Measurements from ENCODE around the gene NKAIN4.

The NKAIN4 gene

DNA sequence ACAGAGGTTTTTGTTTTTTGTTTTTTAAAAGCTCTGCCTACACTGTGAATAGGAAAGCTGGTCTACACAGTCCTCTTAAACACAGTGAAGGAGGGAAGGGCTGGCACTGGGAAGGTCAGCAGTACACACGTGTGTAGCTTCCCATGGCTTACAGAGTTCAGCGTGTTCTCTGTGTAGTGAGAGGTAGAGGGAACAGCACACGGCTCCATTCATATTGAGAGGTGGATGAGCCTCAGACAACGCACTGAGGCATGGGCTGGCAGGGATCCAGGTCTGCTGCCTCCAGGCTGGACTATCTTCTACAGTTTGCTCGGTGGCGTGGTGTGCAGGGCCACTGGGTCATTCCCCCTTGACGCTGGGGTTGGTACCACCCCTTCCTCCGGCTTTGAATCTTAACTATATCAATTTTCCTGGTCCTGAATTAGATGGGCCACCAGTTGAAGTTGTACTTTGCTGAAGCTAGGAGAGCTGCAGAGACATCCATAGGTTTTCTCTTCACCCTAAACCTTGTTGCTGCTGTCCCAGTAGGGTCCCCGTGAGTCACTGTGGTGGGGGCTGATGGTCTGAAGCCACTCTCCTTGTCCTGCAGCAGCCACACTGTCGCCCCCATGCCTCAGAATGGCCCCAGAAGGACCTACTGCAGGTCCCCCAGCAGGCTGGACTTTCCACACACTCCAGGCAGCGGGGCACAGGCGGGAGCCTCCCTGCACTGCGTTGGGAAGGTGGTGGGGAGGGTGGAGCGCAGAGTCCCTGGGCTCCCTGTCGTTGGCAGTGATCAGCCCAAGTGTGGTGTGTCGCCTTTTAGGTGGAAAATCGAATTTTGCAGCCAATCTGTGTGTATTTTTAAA, 20.3 kb upstream of the NKAIN4 start:
- DNase-seq (ENCODE audit: low read depth in 2 of 2) = no peak

DNA sequence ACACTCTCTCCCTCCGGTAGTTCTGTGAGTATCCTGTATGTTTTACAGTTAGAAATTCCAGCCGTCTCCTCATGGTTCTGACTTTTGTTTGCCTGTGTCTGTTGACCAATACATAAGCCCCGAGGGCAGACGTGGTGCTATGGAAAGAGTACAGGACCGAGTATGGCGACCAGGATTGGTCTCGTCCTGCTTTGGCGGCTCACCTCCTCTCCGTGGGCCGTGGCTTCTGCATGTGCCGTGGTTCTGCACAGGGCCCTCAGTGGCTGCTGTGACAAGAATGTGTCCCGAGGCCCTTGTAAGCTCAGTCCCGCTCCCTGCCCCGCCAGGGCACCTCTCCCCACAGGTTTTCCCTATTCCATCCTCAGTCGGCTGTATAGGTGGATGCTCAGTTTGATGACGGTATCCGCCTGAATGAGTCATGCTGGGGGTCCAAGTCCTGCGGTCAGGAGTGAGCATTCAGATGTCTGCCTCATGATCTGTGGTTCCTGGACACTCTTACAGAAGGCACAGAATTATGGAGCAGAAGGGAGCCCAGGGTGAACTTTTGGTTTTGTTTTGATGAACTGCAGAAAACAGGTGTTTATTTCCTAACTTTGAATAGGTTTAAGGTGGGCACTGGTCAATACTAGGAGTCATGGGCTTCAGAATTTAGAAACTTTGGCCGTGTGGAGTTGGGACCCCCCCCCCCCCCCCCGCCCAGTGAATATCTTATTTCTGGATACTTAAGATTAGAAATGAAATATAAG, 19.5 kb upstream of the NKAIN4 start:
- no peak for DNase-seq (ENCODE audit: low read depth in 2 of 2)

DNA sequence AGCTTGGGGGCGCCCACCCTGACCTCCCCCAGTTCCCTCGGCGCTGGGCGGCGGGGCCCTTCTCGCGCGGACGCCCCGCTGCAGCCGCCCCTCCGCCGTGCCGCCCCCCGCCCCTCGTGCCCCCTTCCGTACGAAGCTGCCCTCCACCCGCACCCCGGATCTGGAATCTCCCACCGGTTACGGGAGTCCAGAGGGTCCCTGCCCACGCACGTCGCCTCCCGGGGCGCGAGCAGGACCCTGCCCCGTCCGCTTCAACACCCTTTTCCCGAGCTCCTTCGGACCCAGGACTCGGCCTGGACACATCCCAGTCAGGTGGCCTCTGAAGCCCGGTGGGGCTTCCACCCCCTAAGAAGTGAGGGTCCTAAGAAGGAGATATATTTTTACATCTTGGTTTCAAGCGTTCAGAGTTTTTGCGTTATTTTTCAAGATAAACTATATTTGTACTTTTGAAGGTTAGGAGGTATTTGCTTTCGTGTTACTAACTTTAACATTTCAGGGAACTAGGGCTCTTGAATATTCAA, 18.9 kb upstream of the NKAIN4 start:
- DNase-seq (ENCODE audit: low read depth in 2 of 2) = no peak

DNA sequence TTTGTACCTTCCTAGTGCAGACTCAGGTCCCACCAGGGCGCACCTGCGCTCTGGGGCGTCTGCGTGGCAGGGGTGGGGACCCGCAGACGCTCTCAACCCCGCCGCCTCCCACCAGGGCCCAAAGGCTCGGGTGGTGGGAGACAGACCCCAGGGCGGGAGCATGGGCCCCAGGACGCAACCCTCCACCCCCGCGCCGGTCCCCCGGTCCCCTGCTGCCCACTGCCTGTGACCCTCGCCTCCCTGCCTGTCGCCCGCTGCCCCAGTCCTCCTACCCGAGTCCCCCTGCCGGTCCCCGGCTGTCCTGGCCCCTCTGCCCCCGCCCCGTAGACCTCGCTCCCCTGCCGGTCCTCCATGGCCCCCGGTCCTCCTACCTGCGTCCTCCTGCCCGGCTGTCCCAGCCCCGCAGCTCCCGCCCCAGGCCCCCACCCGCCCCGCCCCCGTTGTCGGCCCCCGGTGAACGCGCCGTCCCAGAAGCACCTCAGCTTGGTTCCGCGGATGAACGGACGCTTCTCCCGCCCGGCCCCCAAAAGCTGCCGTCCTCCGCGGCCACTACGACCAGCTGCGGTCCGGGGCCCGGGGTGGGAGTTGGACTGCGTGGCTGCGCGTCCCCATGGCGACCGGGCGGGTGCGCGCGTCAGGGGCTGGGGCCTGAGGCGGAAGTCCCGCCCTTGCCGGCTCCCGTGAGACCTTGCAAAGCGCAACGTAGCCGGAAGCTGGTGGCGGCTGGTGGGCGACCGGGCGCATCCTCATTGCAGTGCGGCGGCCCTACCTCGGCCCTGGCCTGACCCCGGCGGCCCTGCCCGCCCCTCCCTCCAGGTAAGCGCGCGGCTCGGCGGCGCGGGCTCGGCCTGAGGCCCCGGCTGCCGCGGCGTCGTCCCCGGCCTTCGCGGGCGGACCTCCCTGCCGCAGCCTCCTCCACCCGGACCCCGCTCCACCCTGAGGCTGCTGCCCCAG, 18.1 kb upstream of the NKAIN4 start, which contains the start of gene ARFGAP1:
TSS of gene ARFGAP1 (plus strand) at position 709 of the 954 bp plus-strand sequence. CDS start 2,768 bp downstream, outside the sequence.
- DNase-seq (ENCODE audit: low read depth in 2 of 2) = peak; percentile 74 to 76

DNA sequence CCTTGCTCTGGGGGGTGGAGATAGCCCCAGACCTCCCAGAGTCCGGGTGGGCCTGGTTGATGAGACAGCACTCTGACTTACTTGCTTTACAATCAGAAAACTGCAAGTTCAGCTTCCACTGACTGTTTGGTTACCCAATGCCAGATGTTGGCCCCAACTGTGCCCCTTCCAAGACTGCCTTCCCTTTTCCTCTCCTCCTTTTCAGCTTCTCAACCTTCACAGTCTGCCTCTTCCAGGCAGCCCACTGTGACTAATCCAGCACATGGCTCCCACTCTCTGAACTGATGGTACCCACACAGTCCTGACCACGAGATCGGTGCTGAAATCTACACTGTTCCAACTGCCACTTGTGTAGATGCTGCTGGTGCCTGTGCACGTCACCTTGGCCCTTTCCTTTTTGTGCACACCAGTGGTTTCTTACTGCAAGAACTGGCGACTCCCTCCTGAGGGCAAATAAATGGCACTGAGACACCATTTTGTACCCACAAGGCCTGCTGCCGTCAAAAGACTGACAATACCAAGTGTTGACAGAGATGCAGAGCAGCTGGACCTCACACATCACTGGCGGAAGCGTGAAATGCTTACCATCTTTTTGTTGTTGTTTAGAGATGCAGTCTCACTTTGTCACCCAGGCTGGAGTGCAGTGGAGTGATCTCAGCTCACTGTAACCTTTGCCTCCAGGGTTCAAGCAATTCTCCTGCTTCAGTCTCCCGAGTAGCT, 16.5 kb upstream of the NKAIN4 start:
- DNase-seq (ENCODE audit: low read depth in 2 of 2) = no peak

DNA sequence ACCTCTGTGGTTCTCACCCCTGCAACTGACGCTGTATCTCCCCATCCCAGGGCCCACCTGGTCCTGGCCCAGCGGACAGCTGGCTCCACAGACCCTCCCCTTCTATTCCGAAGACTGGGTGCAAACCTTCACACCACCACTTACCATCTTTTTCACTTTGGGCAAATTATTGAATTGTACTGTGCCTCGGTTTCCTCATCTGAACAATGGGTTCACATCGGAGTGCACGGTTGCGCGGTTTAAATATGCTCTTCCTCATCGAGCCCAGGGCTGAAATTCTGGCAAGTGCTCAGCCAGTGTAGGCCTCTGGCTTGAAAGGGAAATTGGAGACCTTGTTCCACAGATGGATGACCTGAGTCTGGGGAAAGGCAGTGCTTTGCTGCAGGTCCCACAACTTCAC, 15.5 kb upstream of the NKAIN4 start:
- DNase-seq (ENCODE audit: low read depth in 2 of 2) = no peak

DNA sequence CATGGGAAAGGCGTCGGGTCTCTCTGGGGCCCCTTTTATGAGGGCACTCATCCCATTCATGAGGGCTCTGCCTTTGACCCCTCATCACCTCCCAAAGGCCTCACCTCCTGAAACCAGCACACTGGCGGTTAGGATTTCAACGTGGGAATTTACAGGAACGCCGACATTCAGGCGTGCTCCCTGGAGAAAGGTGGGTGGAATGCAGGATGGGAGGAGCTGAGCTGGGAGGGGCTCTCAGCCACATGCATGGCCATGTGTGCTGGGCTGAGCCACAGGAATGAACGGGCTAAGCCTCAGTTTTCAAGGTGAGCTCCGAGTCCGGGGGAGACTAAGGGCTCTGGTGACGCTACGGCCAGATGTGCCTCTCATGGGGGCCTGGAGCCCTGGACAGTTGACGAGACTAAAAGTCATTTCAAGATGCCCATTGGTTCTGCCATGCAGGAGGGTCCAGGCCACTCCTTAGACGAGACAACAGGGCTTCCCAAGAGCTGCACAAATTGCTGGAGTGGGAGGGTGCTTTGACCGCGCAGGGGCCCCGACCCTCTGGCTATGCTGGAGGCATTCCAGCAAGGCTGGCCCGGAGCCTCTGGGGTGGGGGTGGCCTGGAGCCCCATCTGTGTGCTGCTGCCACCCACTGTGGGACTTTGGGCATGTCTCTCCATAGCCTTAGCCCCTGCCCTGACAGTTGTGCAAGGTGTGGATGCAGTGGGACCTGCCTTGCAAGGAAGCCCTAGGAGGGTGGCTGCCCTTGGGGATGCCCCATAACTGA, 14.6 kb upstream of the NKAIN4 start:
- no peak for DNase-seq (ENCODE audit: low read depth in 2 of 2)

DNA sequence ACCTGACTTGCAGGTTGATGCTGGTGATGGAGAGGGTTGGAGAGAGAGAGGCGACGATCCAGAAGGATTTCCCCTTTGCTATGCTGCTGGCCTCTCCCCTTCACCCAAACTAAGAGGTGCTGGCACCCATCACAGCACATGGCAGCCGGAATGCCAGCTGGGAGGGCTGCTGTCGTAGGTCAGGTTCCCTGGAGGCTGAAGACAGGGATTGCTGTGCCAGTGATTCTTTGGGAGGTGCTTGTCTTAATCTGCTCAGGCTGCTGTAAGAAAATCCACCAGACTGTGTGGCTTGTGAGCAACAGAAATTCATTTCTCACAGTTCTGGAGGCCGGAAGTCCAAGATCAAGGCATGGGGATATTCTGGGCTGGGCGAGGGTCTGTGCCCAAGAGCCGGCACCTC, 14.0 kb upstream of the NKAIN4 start:
- DNase-seq (ENCODE audit: low read depth in 2 of 2) = no peak

DNA sequence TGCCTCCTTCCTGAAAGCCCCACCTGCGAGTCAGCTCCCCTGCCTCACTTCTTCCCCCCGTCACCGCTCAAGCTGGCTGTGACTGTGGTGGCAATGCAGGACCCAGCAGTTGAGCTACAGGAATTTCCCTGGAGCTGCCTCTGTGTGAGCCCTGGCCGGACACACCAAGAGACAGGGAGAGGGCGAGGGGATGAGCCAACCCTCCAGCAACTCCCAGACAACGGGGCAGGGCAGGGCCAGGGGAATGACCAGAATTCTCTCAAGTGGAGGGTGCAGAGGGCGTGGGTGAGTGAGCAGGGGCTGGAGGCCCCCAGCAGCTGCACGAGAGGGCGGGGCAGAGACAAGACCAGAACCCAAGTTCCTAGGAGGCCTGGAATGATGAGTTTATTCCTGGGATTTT, 13.4 kb upstream of the NKAIN4 start:
- no peak for DNase-seq (ENCODE audit: low read depth in 2 of 2)

DNA sequence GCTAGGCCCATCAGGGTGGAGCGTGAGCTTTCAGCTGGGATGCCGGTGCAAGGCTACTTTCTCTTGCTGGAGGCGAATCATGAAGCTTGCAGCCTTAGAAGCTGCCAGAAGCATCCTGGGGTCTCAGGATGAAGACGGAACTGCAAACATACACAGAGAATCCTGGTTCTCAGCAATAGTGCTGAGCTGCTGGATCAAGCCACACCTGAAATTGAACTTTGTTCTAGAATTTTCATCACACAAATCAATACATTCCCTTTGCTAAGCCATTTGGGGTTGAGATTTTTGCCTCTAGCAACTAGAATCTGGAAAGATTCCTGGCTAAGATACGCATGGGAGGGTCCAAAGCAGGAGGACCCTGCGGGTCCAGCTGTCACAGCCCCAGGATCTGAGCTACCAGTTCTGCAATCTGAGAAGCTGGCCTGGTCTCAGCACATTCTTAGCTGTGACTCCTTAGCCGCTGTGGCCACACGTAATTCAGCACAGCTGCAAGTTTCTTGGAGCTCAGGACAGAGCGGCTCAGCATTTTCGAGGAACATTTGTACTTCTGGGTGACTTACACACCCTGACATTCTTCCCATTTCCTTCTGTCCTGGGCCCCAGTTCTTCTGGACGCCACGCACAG, 11.7 kb upstream of the NKAIN4 start:
- DNase-seq (ENCODE audit: low read depth in 2 of 2) = no peak

DNA sequence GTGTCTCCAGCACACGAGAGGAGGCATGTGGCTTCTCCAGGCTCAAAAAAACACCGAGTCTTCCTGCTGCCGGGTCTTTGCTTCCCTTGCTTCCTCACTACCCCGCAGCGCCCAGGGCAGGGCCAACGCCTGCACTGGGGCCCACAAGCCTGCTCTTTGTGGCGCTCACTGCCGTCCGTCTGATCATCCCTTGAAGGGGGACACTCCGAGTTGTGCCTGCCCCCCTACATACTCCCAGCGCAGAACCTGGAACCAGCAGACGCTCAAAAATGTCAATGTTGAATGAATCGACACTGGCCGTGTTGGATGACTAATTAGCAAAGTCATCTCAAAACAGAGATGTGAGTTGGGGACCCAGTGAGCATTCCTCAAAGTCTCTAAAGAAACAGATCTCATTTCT, 10.3 kb upstream of the NKAIN4 start:
- DNase-seq (ENCODE audit: low read depth in 2 of 2) = no peak

DNA sequence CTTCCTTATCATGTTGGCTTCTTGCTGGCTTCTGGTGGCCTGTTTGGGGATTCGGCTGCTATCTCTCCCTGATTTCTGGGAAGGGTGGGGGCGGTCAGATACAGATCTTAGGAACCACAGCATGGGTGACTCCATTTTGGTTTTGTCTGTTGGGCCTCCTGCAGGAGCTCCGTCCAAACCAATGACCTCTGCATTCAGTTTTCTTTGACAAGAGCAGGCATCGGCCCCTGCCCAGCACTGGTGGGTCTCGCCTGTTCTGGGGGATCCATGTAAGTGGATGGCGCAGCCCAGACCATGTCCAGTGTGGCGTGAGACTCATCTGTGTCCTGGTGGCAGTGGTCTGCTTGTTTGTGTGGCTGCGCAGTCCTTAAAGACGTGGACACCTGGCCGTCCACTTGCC, 9.7 kb upstream of the NKAIN4 start:
- DNase-seq (ENCODE audit: low read depth in 2 of 2) = no peak

DNA sequence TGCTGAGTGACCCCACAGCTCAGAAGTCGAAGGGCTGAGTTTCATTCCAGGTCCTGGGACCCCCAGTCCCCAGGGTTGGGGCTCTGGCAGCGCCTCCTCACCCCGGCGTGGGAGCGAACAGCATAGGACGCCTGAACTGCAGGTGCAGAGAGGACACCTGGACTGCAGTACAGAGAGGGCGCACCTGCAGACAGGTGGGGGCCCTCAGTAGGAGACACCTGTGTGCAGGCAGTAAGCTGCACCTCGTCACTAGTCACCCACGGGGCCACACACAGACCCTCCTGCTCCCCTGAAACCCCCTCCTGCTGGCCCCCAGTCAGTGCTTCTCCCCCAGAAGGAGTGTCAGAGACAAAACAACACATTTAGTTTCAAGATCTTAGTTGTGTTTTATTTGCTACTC, 8.6 kb upstream of the NKAIN4 start:
- no peak for DNase-seq (ENCODE audit: low read depth in 2 of 2)

DNA sequence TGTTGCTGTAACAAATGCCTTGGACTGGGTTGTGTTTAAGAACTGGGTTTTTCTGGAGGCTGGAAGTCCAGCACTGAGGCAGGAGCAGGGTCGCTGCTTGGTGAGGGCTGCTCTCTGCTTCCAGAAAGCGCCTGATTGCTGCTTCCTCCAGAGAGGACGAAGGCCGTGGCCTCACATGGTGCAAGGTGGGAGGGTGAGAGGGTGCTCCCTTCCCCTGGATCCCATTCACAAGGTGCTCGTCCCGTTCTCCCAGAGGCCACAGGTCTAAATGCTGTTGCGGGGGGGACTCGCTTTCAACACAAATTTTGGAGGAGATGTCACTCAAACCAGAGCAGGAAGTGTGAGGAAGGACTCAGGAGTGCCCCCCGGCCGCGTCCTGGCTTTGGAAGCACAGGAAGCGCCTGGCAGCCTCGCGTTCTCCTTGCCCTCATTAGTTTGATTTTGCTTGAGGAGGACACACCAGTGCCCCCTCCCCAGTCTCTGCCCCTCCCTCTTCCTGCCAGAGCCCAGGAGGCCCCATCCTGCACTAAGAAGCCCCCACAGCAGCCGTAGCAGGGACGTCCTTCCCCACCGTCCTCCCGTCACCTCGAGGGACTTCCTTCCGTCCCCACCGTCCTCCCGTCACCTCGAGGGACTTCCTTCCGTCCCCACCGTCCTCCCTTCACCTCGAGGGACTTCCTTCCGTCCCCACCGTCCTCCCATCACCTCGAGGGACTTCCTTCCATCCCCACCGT, 7.7 kb upstream of the NKAIN4 start:
- no peak for DNase-seq (ENCODE audit: low read depth in 2 of 2)

DNA sequence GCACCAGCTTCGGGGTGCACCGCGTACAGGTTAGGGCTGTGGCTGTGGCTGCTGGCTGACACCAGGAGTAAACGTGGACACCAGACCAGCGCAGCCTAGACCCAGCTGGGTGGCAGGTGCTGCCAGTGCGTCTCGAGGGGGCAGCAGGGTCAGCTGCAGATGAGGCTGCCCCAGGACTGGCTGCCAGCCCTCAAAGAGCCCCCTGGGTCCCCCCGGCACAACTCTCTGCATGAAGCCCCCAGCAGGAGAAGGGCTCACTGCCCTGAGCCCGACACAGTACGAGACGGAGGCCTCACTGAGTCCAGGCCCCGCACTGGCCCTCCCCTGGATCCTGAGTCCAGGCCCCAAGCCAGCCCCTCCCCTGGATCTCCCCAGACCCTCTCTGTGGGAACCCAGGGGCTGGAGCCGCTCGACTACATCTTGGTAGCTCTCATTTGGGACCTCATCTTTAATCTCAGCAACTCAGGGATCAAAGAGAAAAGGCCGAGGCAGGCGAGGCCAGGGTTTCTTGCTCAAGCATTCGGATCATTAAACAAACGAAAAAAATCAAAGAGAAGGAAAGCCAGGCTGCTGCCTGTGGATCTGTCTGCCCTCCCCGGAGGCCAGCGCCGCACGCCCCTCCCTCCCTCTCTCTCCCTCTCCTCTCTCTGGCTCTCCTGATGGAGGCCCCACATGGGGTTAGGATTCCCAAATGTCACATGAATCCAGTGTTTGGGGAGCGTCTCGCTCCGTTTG, 7.0 kb upstream of the NKAIN4 start:
- DNase-seq (ENCODE audit: low read depth in 2 of 2) = no peak

DNA sequence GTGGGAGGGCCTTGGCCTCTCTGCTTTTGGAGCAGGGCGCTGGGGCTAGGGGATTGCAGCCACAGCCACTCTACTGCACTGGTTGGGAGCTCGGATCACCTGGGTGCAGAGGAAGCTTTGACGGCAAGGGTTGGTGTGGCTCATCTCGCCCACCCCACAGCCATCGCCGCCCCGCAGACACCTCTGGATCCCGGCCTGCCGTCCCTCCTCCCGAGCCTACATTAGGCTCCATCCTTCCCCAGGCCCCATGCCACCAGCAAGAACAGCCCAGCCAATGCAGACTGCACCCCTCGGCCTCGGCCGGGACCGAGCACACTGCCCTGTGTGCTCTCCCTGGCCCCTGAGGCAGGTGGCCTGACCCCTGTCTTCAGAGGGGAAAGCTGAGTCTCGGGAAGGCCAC, 6.3 kb upstream of the NKAIN4 start:
- no peak for DNase-seq (ENCODE audit: low read depth in 2 of 2)

DNA sequence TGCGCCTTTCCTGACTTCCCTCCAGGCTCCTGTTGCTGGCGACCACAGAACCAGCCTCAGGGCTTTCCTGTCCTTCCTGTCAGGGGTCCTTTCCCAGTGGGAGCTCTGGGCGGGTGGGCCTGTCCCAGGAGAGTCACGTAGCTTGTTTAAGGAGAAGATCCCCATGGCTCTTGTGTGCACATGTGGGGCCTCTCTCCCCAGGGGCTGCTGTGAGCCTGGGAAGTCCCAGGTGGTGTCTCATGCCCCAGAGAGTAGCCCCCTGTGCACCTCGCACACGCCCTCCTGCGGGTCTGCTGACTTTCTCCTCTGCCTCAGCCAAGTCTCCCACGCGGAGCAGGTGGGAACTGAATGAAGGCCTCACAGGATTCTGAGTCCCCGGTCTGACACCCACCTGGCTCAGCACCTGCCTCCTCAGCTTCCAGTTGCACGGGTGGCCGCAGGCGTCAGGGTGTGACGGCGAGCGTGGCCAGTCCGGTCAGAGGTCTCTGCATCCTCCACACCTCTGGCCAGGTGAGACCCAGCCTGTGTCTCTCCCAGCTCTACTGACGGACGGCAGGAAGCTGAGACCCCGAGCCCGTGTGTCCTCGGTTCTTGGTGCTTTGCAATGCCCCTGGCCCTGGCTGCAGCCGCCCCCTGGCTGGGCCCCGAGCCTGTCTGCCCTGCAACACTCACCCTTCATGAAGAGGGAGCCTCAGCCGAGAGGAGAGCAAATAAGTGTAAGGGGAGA, 5.6 kb upstream of the NKAIN4 start:
- DNase-seq (ENCODE audit: low read depth in 2 of 2) = no peak

DNA sequence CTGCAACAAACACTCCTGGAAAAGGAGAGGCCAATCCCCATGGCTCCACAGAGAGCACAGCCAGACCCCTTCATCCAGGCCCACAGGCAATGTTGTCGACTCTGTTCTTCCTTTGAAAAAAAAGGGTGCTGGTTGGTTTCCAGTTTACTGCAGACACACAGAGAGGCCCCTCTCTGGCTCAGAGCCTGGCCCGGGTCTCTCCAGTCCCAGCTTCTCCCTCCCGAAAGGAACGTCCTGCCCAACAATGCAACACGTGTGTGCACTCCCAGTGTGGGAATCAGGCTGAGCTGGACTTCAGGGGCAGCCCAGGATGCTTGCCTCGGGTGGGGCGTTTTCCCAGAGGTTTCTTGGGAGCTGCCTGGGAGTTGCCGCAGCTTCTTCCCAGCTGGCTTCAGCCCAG, 4.5 kb upstream of the NKAIN4 start:
- DNase-seq (ENCODE audit: low read depth in 2 of 2) = no peak

All from stimulated activated CD8-positive, alpha-beta memory T cell treated with anti-CD3 and anti-CD28 coated beads, Interleukin-7, amount 100 ng/mL, for 1 hour (primary cell).